C4-2B (cell line): ENCODE data around the gene ZNF32.

ENCODE experiments used
- ZFX ChIP-seq: fragments of 450-650 bp; IDR thresholded peaks from 2 replicates; pipeline ENCODE4 v1.6.1; 2017
- TF ChIP-seq, protein P1 (sequence below): fragments of 450-650 bp; conservative IDR thresholded peaks from 2 replicates; pipeline ENCODE4 v1.5.1; 2017; ENCODE audit warnings: mild to moderate bottlenecking

DNA sequence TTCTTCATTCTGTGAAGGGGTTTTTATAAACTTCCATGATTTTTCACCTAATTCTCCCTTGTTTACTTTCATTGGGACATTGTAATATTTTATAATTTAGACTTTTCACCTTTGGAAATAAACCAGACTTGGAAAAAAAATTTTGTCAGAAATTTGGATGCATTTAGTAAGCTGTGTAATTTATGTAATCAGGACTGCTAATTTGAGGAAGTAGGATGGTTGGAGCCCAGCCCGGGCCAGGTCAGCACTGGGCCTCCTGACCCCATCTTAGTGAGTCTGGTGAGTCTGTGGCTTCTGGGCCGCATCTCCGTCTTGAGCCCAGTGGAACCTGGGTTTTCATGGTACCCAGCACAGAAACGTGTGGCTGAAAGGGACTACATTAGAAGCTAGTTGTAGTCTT lies 27.6 kb upstream of the ZNF32 start:
- TF ChIP-seq, protein P1, sequence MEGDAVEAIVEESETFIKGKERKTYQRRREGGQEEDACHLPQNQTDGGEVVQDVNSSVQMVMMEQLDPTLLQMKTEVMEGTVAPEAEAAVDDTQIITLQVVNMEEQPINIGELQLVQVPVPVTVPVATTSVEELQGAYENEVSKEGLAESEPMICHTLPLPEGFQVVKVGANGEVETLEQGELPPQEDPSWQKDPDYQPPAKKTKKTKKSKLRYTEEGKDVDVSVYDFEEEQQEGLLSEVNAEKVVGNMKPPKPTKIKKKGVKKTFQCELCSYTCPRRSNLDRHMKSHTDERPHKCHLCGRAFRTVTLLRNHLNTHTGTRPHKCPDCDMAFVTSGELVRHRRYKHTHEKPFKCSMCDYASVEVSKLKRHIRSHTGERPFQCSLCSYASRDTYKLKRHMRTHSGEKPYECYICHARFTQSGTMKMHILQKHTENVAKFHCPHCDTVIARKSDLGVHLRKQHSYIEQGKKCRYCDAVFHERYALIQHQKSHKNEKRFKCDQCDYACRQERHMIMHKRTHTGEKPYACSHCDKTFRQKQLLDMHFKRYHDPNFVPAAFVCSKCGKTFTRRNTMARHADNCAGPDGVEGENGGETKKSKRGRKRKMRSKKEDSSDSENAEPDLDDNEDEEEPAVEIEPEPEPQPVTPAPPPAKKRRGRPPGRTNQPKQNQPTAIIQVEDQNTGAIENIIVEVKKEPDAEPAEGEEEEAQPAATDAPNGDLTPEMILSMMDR, result no peak
- TF ChIP-seq ZFX, result no peak
